HepG2 (cell line): ENCODE measurements around the gene PMEPA1. TPM values are rescaled to one million over a fixed set of nuclear protein-coding genes. Genes with fewer than 3 reads are reported as not detected.

Source experiments
- ATAC-seq: fragments of 200-7000 bp; cut with Tn5 transposase; 3 replicates; pipeline ENCODE4 v1.9.1; 2020; ENCODE audit warnings: mild to moderate bottlenecking, moderate library complexity
- BruUV-seq: library from RNA; stranded (reverse); fragments of 400-500 nt; replicated peaks from 2 replicates; lab custom pipeline; 2021; lab: Mats Ljungman, UMichigan
- CTCF ChIA-PET: fragments of 300-600 bp; formaldehyde crosslinking; extraction: SDS; loops from one replicate; lab custom pipeline; 2021; ENCODE audit warnings: low total read pairs, inconsistent platforms, low intra/inter-chr PET ratio; lab: Yijun Ruan, JAX
- POLR2A ChIA-PET: fragments of 350-600 bp; sonication (Branson Sonifier 250); formaldehyde crosslinking; loops from one replicate; lab custom pipeline; 2020; ENCODE audit warnings: antibody characterized with exemption, inconsistent platforms; lab: Yijun Ruan, JAX
- DNase-seq: peaks from one replicate; pipeline ENCODE4 v3.0.0-alpha.2; 2015; ENCODE audit warnings: low spot score
- FAIRE-seq: peaks from 3 replicates; lab custom pipeline; 2011; peaks lifted over from hg19 to GRCh38; lab: Jason Lieb, UNC
- H2AFZ ChIP-seq: one replicate; pipeline ENCODE4 v1.6.1; 2011; ENCODE audit warnings: low read length, inconsistent platforms
- H3K27ac ChIP-seq: fragments of 300-600 bp; 3 replicates; pipeline ENCODE4 v1.8.0; 2011; ENCODE audit warnings: mixed run types, mild to moderate bottlenecking, mixed read lengths, low read length, inconsistent platforms; ENCODE audit not compliant: insufficient read depth; ENCODE audit errors: extremely low read length
- H3K27me3 ChIP-seq, 2 experiments: fragments of 200-600 bp in 1 of 2; 2 replicates in 1 of 2; 3 replicates in 1 of 2; pipeline versions ENCODE4 v1.6.0 to v1.8.0; 2011; ENCODE audit warnings: low read length in 2 of 2, mild to moderate bottlenecking in 2 of 2, moderate library complexity in 2 of 2, inconsistent platforms in 1 of 2; ENCODE audit not compliant: insufficient read depth in 2 of 2, control insufficient read depth in 1 of 2
- H3K36me3 ChIP-seq, 2 experiments: fragments of 200-600 bp in 1 of 2; replicated peaks in 1 of 2; 2 replicates in 1 of 2; 3 replicates in 1 of 2; pipeline versions ENCODE4 v1.5.1 to v1.8.0; 2011; ENCODE audit warnings: low read length in 2 of 2, inconsistent platforms in 1 of 2; ENCODE audit not compliant: insufficient read depth in 2 of 2, control insufficient read depth in 1 of 2
- H3K4me1 ChIP-seq: 2 replicates; pipeline ENCODE4 v1.5.1; 2012; ENCODE audit warnings: low read length, inconsistent platforms; ENCODE audit not compliant: insufficient read depth
- H3K4me2 ChIP-seq: 2 replicates; pipeline ENCODE4 v1.6.0; 2011; ENCODE audit warnings: low read depth, low read length, inconsistent platforms
- H3K4me3 ChIP-seq, 3 experiments: fragments of 200-600 bp in 1 of 3; sonication (generic), shearing (Covaris generic) in 1 of 3; replicated peaks in 1 of 3; 2 replicates each; pipeline ENCODE4 v1.5.1; 2011 to 2016; ENCODE audit warnings: low read length in 3 of 3, inconsistent platforms in 2 of 3, low read depth in 2 of 3, mild to moderate bottlenecking in 2 of 3, control low read depth in 1 of 3, mixed read lengths in 1 of 3; ENCODE audit not compliant: insufficient read depth in 1 of 3
- H3K79me2 ChIP-seq: one replicate; pipeline ENCODE4 v1.6.1; 2011; ENCODE audit warnings: low read length, inconsistent platforms; ENCODE audit not compliant: insufficient read depth
- H3K9ac ChIP-seq: 2 replicates; pipeline ENCODE4 v1.6.0; 2011; ENCODE audit warnings: mild to moderate bottlenecking, low read depth, low read length, inconsistent platforms; ENCODE audit not compliant: insufficient read depth
- H3K9me3 ChIP-seq: 2 replicates; pipeline ENCODE4 v1.5.1; 2012; ENCODE audit warnings: mild to moderate bottlenecking, low read length
- H4K20me1 ChIP-seq: 2 replicates; pipeline ENCODE4 v1.6.0; 2011; ENCODE audit warnings: inconsistent platforms, mild to moderate bottlenecking, low read length, moderate library complexity; ENCODE audit not compliant: insufficient read depth
- ESRRA ChIP-seq: sonication (generic); formaldehyde crosslinking; IDR thresholded peaks from 2 replicates; pipeline ENCODE4 v1.5.1; 2020; ENCODE audit warnings: mild to moderate bottlenecking, low read depth, missing genetic modification reagents
- GABPA ChIP-seq, 2 experiments: IDR thresholded peaks; 2 replicates each; pipeline ENCODE4 v1.6.1; 2011 to 2016; ENCODE audit warnings: low read depth in 2 of 2, low read length in 1 of 2, missing biosample characterization in 1 of 2, missing genetic modification characterization in 1 of 2
- KLF9 ChIP-seq: IDR thresholded peaks from 2 replicates; pipeline ENCODE4 v1.6.1; 2016; ENCODE audit warnings: low read depth
- NFIC ChIP-seq: IDR thresholded peaks from 2 replicates; pipeline ENCODE4 v1.6.1; 2012; ENCODE audit warnings: mild to moderate bottlenecking, low read length, inconsistent platforms
- POLR2AphosphoS2 ChIP-seq: IDR thresholded peaks from 2 replicates; pipeline ENCODE4 v1.6.1; 2011; ENCODE audit warnings: low read depth, low read length, improper control_type of control experiment
- RORA ChIP-seq: sonication (generic); formaldehyde crosslinking; IDR thresholded peaks from 2 replicates; pipeline ENCODE4 v1.5.0; 2020; ENCODE audit warnings: mild to moderate bottlenecking, missing genetic modification reagents, moderate library complexity
- ZBTB1 ChIP-seq: sonication (generic); formaldehyde crosslinking; IDR thresholded peaks from 2 replicates; pipeline ENCODE4 v1.4.0; 2020; ENCODE audit warnings: missing genetic modification reagents, borderline replicate concordance
- ZMYM2 ChIP-seq: sonication (generic); formaldehyde crosslinking; IDR thresholded peaks from 2 replicates; pipeline ENCODE4 v1.8.0; 2022; ENCODE audit warnings: mild to moderate bottlenecking, missing genetic modification reagents
- ZNF224 ChIP-seq: sonication (generic); formaldehyde crosslinking; IDR thresholded peaks from 2 replicates; pipeline ENCODE4 v1.5.0; 2020; ENCODE audit warnings: mild to moderate bottlenecking, missing genetic modification reagents
- ZNF230 ChIP-seq: sonication (generic); formaldehyde crosslinking; IDR thresholded peaks from 2 replicates; pipeline ENCODE4 v1.4.0; 2020; ENCODE audit warnings: mild to moderate bottlenecking, missing genetic modification reagents
- ZNF354B ChIP-seq: sonication (generic); formaldehyde crosslinking; IDR thresholded peaks from 2 replicates; pipeline ENCODE4 v1.8.0; 2022; ENCODE audit warnings: mild to moderate bottlenecking, missing genetic modification reagents
- ZNF431 ChIP-seq: sonication (generic); formaldehyde crosslinking; IDR thresholded peaks from 2 replicates; pipeline ENCODE4 v1.9.0; 2022; ENCODE audit warnings: missing genetic modification reagents, low read depth, mild to moderate bottlenecking, borderline replicate concordance
- ZNF556 ChIP-seq: sonication (generic); formaldehyde crosslinking; IDR thresholded peaks from 2 replicates; pipeline ENCODE4 v1.4.0; 2020; ENCODE audit warnings: mild to moderate bottlenecking, missing genetic modification reagents, borderline replicate concordance
- ZNF607 ChIP-seq: sonication (generic); formaldehyde crosslinking; IDR thresholded peaks from 2 replicates; pipeline ENCODE4 v1.5.1; 2020; ENCODE audit warnings: missing genetic modification reagents, mild to moderate bottlenecking, borderline replicate concordance
- ZNF614 ChIP-seq: IDR thresholded peaks from 2 replicates; pipeline ENCODE4 v1.6.1; 2018; ENCODE audit warnings: missing biosample characterization, missing genetic modification reagents, inconsistent platforms, borderline replicate concordance
- ZNF7 ChIP-seq: IDR thresholded peaks from 2 replicates; pipeline ENCODE4 v1.6.1; 2016; ENCODE audit warnings: missing biosample characterization, missing genetic modification reagents
- ZNF772 ChIP-seq: sonication (generic); formaldehyde crosslinking; IDR thresholded peaks from 2 replicates; pipeline ENCODE4 v1.5.0; 2020; ENCODE audit warnings: mild to moderate bottlenecking, missing genetic modification reagents
- ZNF773 ChIP-seq: sonication (generic); formaldehyde crosslinking; IDR thresholded peaks from 2 replicates; pipeline ENCODE4 v1.4.0; 2020; ENCODE audit warnings: missing genetic modification reagents, borderline replicate concordance
- WGBS: methylation state at CpG from one replicate; pipeline ENCODE4 v1.1.6; 2017; ENCODE audit warnings: low lambda C conversion rate; 5-methylcytosine and 5-hydroxymethylcytosine counted together
- in situ Hi-C: cut with HindIII; loops from 2 replicates; pipeline ENCODE4 v1.10.0; 2017; ENCODE audit warnings: low pct_unique_long_range_greater_than_20kb; ENCODE audit not compliant: extremely low pct_ligation_motif_present
- intact Hi-C: fragments of 100-400 bp; cut with micrococcal nuclease; formaldehyde crosslinking; loops from one replicate; pipeline ENCODE4 v1.10.0; 2022; ENCODE audit not compliant: unreplicated experiment
- polyA plus RNA-seq, 8 experiments: library from polyadenylated mRNA; depleted of rRNA in 3 of 8; stranded (reverse) in 7 of 8; unstranded in 1 of 8; fragments of >200 nt; fragmentation: Illumina TruSeq in 4 of 8; extraction: Trizol in 4 of 8; gene quantifications; 2 replicates each; pipeline versions ENCODE4 v1.2.1 to v1.2.3, GENCODE V29; 2011 to 2016; ENCODE audit warnings: low read depth in 4 of 8, missing spikeins in 1 of 8, mixed read lengths in 1 of 8; ENCODE audit not compliant: insufficient read depth in 1 of 8
- total RNA-seq, 5 experiments: library from RNA; depleted of rRNA; stranded (reverse); fragments of >200 nt; fragmentation: Illumina TruSeq; extraction: Trizol; gene quantifications; 2 replicates each; pipeline ENCODE4 v1.2.3, GENCODE V29; 2016; ENCODE audit warnings: low read depth in 1 of 5
- TF ChIP-seq, protein P1 (sequence below): sonication (generic); formaldehyde crosslinking; conservative IDR thresholded peaks from 2 replicates; pipeline ENCODE4 v1.5.0; 2020; ENCODE audit warnings: missing genetic modification reagents

The PMEPA1 gene
- total and polyA plus RNA-seq, 2 of the 13 experiments (the other 11 are each of a cell fraction or from before 2014, with no cell fraction given): not detected

DNA sequence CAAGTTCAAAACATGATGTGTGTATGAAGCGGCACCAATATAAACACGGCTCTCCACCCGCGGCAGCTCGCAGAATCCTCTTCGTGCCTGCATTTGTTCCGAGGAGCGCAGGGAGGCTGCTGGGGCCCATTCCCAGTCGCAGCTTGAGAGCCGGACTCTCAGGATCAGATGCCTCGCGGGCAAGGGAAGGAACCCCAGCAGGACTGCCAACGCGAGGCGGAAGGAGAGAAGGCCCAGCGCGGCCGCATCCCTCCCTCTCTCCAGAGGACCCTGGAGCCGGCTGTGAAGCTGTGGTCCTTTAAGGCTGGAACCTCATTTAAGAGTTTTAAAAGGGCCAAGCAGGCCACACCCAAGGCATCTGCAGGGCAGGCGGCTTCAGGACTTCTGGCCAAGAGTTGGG, 45.3 kb downstream of the PMEPA1 start:
- Histone ChIP-seq H3K27me3 (peaks cover 17 to 97% of the 10 kb centered on the region in 2 experiments; a peak in 4 of 5 replicates), H3K79me2 (no peaks in the 10 kb centered on the region), H3K27ac (no peak overlapping the region), H3K4me1 (no peaks in the 10 kb centered on the region), H3K4me2 (no peak overlapping the region), H4K20me1 (no peaks in the 10 kb centered on the region; the same call in 1 of the 2 replicates), H2AFZ (no peak overlapping the region), H3K36me3 (no peaks in the 10 kb centered on the region), H3K9ac (no peak overlapping the region), H3K4me3 (no peak overlapping the region), H3K9me3 (no peaks in the 10 kb centered on the region)
- no peak for DNase-seq
- POLR2A ChIA-PET: no interaction called here
- in situ Hi-C loops: no loop called here
- no TSS peak for BruUV-seq
- ATAC-seq: no peak
- TF ChIP-seq ZNF773: no peak
- TF ChIP-seq ZNF7 (CRISPR knock-in tag): no peak
- no peak for TF ChIP-seq GABPA (IDR thresholded peaks at IDR 0.05; ENCODE audit: low read depth, low read length)
- TF ChIP-seq GABPA (CRISPR knock-in tag; IDR thresholded peaks at IDR 0.05; ENCODE audit: low read depth): no peak
- TF ChIP-seq ZMYM2 (CRISPR knock-in tag): no peak
- no peak for TF ChIP-seq POLR2AphosphoS2
- no peak for TF ChIP-seq ZBTB1 (CRISPR knock-in tag)
- TF ChIP-seq, protein P1, sequence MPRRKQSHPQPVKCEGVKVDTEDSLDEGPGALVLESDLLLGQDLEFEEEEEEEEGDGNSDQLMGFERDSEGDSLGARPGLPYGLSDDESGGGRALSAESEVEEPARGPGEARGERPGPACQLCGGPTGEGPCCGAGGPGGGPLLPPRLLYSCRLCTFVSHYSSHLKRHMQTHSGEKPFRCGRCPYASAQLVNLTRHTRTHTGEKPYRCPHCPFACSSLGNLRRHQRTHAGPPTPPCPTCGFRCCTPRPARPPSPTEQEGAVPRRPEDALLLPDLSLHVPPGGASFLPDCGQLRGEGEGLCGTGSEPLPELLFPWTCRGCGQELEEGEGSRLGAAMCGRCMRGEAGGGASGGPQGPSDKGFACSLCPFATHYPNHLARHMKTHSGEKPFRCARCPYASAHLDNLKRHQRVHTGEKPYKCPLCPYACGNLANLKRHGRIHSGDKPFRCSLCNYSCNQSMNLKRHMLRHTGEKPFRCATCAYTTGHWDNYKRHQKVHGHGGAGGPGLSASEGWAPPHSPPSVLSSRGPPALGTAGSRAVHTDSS (CRISPR knock-in tag): no peak
- TF ChIP-seq ESRRA (CRISPR knock-in tag): no peak
- no peak for TF ChIP-seq ZNF431 (CRISPR knock-in tag)
- no peak for TF ChIP-seq ZNF556 (CRISPR knock-in tag)
- TF ChIP-seq KLF9 (CRISPR knock-in tag): no peak
- no peak for TF ChIP-seq RORA (CRISPR knock-in tag)
- no peak for TF ChIP-seq ZNF224
- no peak for TF ChIP-seq ZNF607
- TF ChIP-seq ZNF772: no peak
- no peak for TF ChIP-seq ZNF230 (CRISPR knock-in tag)
- TF ChIP-seq NFIC: no peak
- TF ChIP-seq ZNF614 (CRISPR knock-in tag): no peak
- TF ChIP-seq ZNF354B (CRISPR knock-in tag): no peak
- intact Hi-C loops: no loop called here
- no peak for FAIRE-seq
- CTCF ChIA-PET: no interaction called here
- 57% methylated on average over 20 of the region's 20 CpGs for WGBS
